ENCODE data around the gene KCNQ2.
A peak's percentile ranks its signal among the peaks of the same experiment; 100 is the strongest.

Gene KCNQ2

GRCh38 chr20:63501818-63502670 is 29.6 kb upstream of the KCNQ2 start:
- DNase-seq, result no peak

GRCh38 chr20:63500902-63501817 is 28.7 kb upstream of the KCNQ2 start:
- DNase-seq, result no peak

GRCh38 chr20:63500151-63500901 is 27.9 kb upstream of the KCNQ2 start:
- no peak for DNase-seq

- DNase-seq, result no peak
These were observed 27.0 kb upstream of the KCNQ2 start for GRCh38 chr20:63499338-63499969.

GRCh38 chr20:63498960-63499337 is 26.5 kb upstream of the KCNQ2 start, which contains the start of gene EEF1A2:
TSS of gene EEF1A2 (minus strand) at chr20:63499083. CDS start at chr20:63497763, 1,320 bp downstream.
- no peak for DNase-seq

- DNase-seq, result no peak
These were observed 25.8 kb upstream of the KCNQ2 start for GRCh38 chr20:63497946-63498935.

GRCh38 chr20:63497138-63497945 is 24.9 kb upstream of the KCNQ2 start:
- no peak for DNase-seq

GRCh38 chr20:63496596-63497120 is 24.2 kb upstream of the KCNQ2 start:
- DNase-seq, result no peak

- peak; percentile 40 for DNase-seq
These were observed 23.5 kb upstream of the KCNQ2 start for GRCh38 chr20:63495741-63496595.

- no peak for DNase-seq
These were observed 22.8 kb upstream of the KCNQ2 start for GRCh38 chr20:63495167-63495720.

- no peak for DNase-seq
These were observed 22.1 kb upstream of the KCNQ2 start for GRCh38 chr20:63494420-63495166.

GRCh38 chr20:63494084-63494419 is 21.6 kb upstream of the KCNQ2 start:
- DNase-seq, result no peak

- no peak for DNase-seq
These were observed 21.1 kb upstream of the KCNQ2 start for GRCh38 chr20:63493563-63494020.

- no peak for DNase-seq
These were observed 20.5 kb upstream of the KCNQ2 start for GRCh38 chr20:63492982-63493381.

- DNase-seq, result no peak
These were observed 20.1 kb upstream of the KCNQ2 start for GRCh38 chr20:63492518-63492917.

GRCh38 chr20:63491635-63492230 is 19.3 kb upstream of the KCNQ2 start:
- no peak for DNase-seq

GRCh38 chr20:63491078-63491477 is 18.6 kb upstream of the KCNQ2 start:
- DNase-seq, result no peak

GRCh38 chr20:63490416-63490815 is 18.0 kb upstream of the KCNQ2 start:
- no peak for DNase-seq

Data from HCEC 1CT (cell line).